HepG2 (cell line): ENCODE results near the gene NCKIPSD. TPM values are rescaled to one million over a fixed set of nuclear protein-coding genes. Genes with fewer than 3 reads are reported as not detected.

ENCODE experiments used
- CEBPG ChIP-seq: IDR thresholded peaks from 2 replicates; pipeline ENCODE4 v1.6.1; 2016
- HDAC6 ChIP-seq: fragments of 200-600 bp; sonication (generic); IDR thresholded peaks from 2 replicates; pipeline ENCODE4 v1.7.0; 2017; ENCODE audit warnings: mild to moderate bottlenecking, antibody characterized with exemption, low read length, low read depth
- HNF1B ChIP-seq: sonication (generic); formaldehyde crosslinking; IDR thresholded peaks from 2 replicates; pipeline ENCODE4 v1.5.1; 2020; ENCODE audit warnings: mild to moderate bottlenecking, moderate library complexity, missing genetic modification reagents
- KAT7 ChIP-seq: IDR thresholded peaks from 2 replicates; pipeline ENCODE4 v1.6.1; 2018; ENCODE audit warnings: borderline replicate concordance, missing compliant biosample characterization
- KMT2A ChIP-seq: sonication (generic); formaldehyde crosslinking; IDR thresholded peaks from 2 replicates; pipeline ENCODE4 v1.4.0; 2020; ENCODE audit warnings: missing genetic modification reagents
- MTERF4 ChIP-seq: sonication (generic); formaldehyde crosslinking; IDR thresholded peaks from 2 replicates; pipeline ENCODE4 v1.8.0; 2023; ENCODE audit warnings: mild to moderate bottlenecking, missing genetic modification reagents
- PHB2 ChIP-seq: fragments of 450-650 bp; IDR thresholded peaks from 2 replicates; pipeline ENCODE4 v1.6.1; 2018; ENCODE audit not compliant: partially characterized antibody
- PRMT3 ChIP-seq: sonication (generic); formaldehyde crosslinking; IDR thresholded peaks from 2 replicates; pipeline ENCODE4 v1.8.1; 2022; ENCODE audit warnings: low read depth, mild to moderate bottlenecking, moderate library complexity, missing genetic modification reagents, borderline replicate concordance
- SMAD1 ChIP-seq: sonication (generic); formaldehyde crosslinking; IDR thresholded peaks from 2 replicates; pipeline ENCODE4 v1.4.0; 2020; ENCODE audit warnings: missing genetic modification reagents, low read depth, mild to moderate bottlenecking, borderline replicate concordance
- TAF15 ChIP-seq: fragments of 200-400 bp; formaldehyde crosslinking; IDR thresholded peaks from one replicate; pipeline ENCODE4 v1.6.1; 2018; ENCODE audit warnings: mild to moderate bottlenecking, low read depth, low read length; ENCODE audit not compliant: poor library complexity, severe bottlenecking
- U2AF2 ChIP-seq: fragments of 200-400 bp; formaldehyde crosslinking; IDR thresholded peaks from 2 replicates; pipeline ENCODE4 v1.6.1; 2017; ENCODE audit warnings: low read depth, mild to moderate bottlenecking, low read length
- USF2 ChIP-seq, 2 experiments: sonication (generic) in 1 of 2; formaldehyde crosslinking in 1 of 2; IDR thresholded peaks; 2 replicates each; pipeline versions ENCODE4 v1.5.1 to v1.6.1; 2011 to 2020; ENCODE audit warnings: borderline replicate concordance in 1 of 2, low read depth in 1 of 2, low read length in 1 of 2, mild to moderate bottlenecking in 1 of 2, missing genetic modification reagents in 1 of 2, moderate library complexity in 1 of 2
- ZBTB43 ChIP-seq: sonication (generic); formaldehyde crosslinking; conservative IDR thresholded peaks from 2 replicates; pipeline ENCODE4 v1.4.0; 2020; ENCODE audit warnings: missing genetic modification reagents
- ZBTB49 ChIP-seq: sonication (generic); formaldehyde crosslinking; IDR thresholded peaks from 2 replicates; pipeline ENCODE4 v1.4.0; 2020; ENCODE audit warnings: missing genetic modification reagents, borderline replicate concordance
- ZNF354B ChIP-seq: sonication (generic); formaldehyde crosslinking; IDR thresholded peaks from 2 replicates; pipeline ENCODE4 v1.8.0; 2022; ENCODE audit warnings: mild to moderate bottlenecking, missing genetic modification reagents
- ZNF382 ChIP-seq: sonication (generic); formaldehyde crosslinking; IDR thresholded peaks from 2 replicates; pipeline ENCODE4 v1.5.0; 2020; ENCODE audit warnings: missing genetic modification reagents, mild to moderate bottlenecking, borderline replicate concordance
- ZNF704 ChIP-seq: sonication (generic); formaldehyde crosslinking; IDR thresholded peaks from 2 replicates; pipeline ENCODE4 v1.8.1; 2023; ENCODE audit warnings: mild to moderate bottlenecking, inconsistent platforms, moderate library complexity, missing genetic modification reagents, borderline replicate concordance
- ZNF83 ChIP-seq: sonication (generic); formaldehyde crosslinking; IDR thresholded peaks from 2 replicates; pipeline ENCODE4 v1.4.0; 2020; ENCODE audit warnings: missing genetic modification reagents, mild to moderate bottlenecking, borderline replicate concordance
- polyA plus RNA-seq, 8 experiments: library from polyadenylated mRNA; depleted of rRNA in 3 of 8; stranded (reverse) in 7 of 8; unstranded in 1 of 8; fragments of >200 nt; fragmentation: Illumina TruSeq in 4 of 8; extraction: Trizol in 4 of 8; gene quantifications; 2 replicates each; pipeline versions ENCODE4 v1.2.1 to v1.2.3, GENCODE V29; 2011 to 2016; ENCODE audit warnings: low read depth in 4 of 8, missing spikeins in 1 of 8, mixed read lengths in 1 of 8; ENCODE audit not compliant: insufficient read depth in 1 of 8
- total RNA-seq, 5 experiments: library from RNA; depleted of rRNA; stranded (reverse); fragments of >200 nt; fragmentation: Illumina TruSeq; extraction: Trizol; gene quantifications; 2 replicates each; pipeline ENCODE4 v1.2.3, GENCODE V29; 2016; ENCODE audit warnings: low read depth in 1 of 5

The NCKIPSD gene
- total and polyA plus RNA-seq, 2 of the 13 experiments (the other 11 are each of a cell fraction or from before 2014, with no cell fraction given): 13.5 to 35.2 TPM

- no peak for TF ChIP-seq HDAC6
- TF ChIP-seq KMT2A (CRISPR knock-in tag): peak; percentile 99
- peak; percentile 100 for TF ChIP-seq PRMT3 (CRISPR knock-in tag)
- peak; percentile 100 for TF ChIP-seq ZBTB49 (CRISPR knock-in tag)
- TF ChIP-seq SMAD1 (CRISPR knock-in tag): peak; percentile 98; the same call in 1 of the 2 replicates
- peak; percentile 88; the same call in 1 of the 2 replicates for TF ChIP-seq ZNF382 (CRISPR knock-in tag)
- TF ChIP-seq PHB2: no peak
- TF ChIP-seq ZNF354B (CRISPR knock-in tag): peak; percentile 100
- TF ChIP-seq MTERF4 (CRISPR knock-in tag): peak; percentile 100
- peak; percentile 63 for TF ChIP-seq TAF15
- peak; percentile 99 for TF ChIP-seq KAT7
- TF ChIP-seq USF2 (IDR thresholded peaks at IDR 0.05; ENCODE audit: low read depth, low read length): no peak
- peak; percentile 73; the same call in 1 of the 2 replicates for TF ChIP-seq USF2 (CRISPR knock-in tag; IDR thresholded peaks at IDR 0.05; ENCODE audit: borderline replicate concordance)
- TF ChIP-seq ZNF83 (CRISPR knock-in tag): peak; percentile 100
- TF ChIP-seq ZNF704 (CRISPR knock-in tag): peak; percentile 100
- TF ChIP-seq HNF1B (CRISPR knock-in tag): peak; percentile 90; the same call in 1 of the 2 replicates
- peak; percentile 100 for TF ChIP-seq ZBTB43 (CRISPR knock-in tag)
- peak; percentile 78 for TF ChIP-seq CEBPG (CRISPR knock-in tag)
- TF ChIP-seq U2AF2: 0 out of 2 replicates have a peak, but pooled peaks have one; percentile 38
These were observed 24.1 kb downstream of the NCKIPSD start (continued) for GRCh38 chr3:48661501-48662144.
